IPS-15b (cell line): ENCODE results near the gene OR4X2.
"Not testable (repeated sequence)": the region's sequence is repeated elsewhere in the genome, so short reads cannot be mapped to it uniquely, and the experiment has no call there.

Experiments
- H3K27me3 ChIP-seq: one replicate; pipeline ENCODE4 v1.6.1; 2013; ENCODE audit warnings: low read length; ENCODE audit not compliant: control insufficient read depth, insufficient read depth
- H3K36me3 ChIP-seq: one replicate; pipeline ENCODE4 v1.6.1; 2013; ENCODE audit warnings: low read length; ENCODE audit not compliant: control insufficient read depth, insufficient read depth
- H3K4me1 ChIP-seq: one replicate; pipeline ENCODE4 v1.6.1; 2013; ENCODE audit warnings: mild to moderate bottlenecking, low read length; ENCODE audit not compliant: control insufficient read depth, insufficient read depth
- H3K4me3 ChIP-seq: one replicate; pipeline ENCODE4 v1.5.1; 2013; ENCODE audit warnings: low read depth, low read length
- H3K9ac ChIP-seq: one replicate; pipeline ENCODE4 v1.6.1; 2013; ENCODE audit warnings: low read depth, mild to moderate bottlenecking, low read length
- H3K9me3 ChIP-seq: one replicate; pipeline ENCODE4 v1.6.1; 2013; ENCODE audit warnings: mild to moderate bottlenecking, low read length; ENCODE audit not compliant: control insufficient read depth, insufficient read depth

Gene OR4X2, protein sequence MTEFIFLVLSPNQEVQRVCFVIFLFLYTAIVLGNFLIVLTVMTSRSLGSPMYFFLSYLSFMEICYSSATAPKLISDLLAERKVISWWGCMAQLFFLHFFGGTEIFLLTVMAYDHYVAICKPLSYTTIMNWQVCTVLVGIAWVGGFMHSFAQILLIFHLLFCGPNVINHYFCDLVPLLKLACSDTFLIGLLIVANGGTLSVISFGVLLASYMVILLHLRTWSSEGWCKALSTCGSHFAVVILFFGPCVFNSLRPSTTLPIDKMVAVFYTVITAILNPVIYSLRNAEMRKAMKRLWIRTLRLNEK

DNA sequence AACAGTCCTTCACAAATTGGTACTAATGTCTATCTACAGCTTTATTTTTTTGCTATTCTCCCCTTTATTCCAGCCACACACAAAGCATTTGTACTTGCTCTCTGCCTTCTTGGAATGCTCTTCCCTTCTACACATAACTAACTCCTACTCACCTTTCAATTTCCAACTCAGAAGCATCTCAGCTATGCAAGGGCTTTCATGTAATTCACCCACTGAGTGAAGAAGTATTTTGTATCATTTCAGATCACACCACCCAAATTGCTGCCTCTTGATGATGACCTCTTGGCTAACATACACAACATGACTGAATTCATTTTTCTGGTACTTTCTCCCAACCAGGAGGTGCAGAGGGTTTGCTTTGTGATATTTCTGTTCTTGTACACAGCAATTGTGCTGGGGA is at the start of gene OR4X2:
TSS of gene OR4X2 (plus strand) at position 301 of the 400 bp plus-strand sequence. CDS start at position 301, 0 bp downstream.
- Histone ChIP-seq H3K4me1 (no peaks in the 10 kb centered on the region), H3K9ac (no peak within 1 kb of the TSS), H3K36me3 (no peaks in the 10 kb centered on the region), H3K27me3 (no peaks in the 10 kb centered on the region), H3K4me3 (no peak within 1 kb of the TSS), H3K9me3 (peaks cover 25% of the 10 kb centered on the region)

DNA sequence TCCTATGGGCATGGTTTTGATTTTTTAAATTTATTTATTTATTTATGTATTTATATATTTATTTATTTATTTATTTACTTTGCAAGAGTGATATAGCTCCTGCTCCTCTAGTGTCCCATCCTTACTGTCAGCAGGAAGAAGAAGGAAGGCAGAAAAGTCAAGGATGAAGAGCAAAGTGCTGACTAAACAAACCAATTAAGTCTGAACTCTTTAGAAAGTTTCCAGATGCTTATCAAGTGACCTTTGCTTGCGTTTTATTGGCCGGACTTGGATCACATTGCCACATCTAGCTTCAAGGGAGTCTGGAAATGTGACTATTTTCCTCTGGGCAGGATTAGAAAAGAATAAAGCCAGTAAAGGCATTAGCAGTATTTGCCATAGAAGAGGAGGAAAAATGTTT is 37.0 kb upstream of the OR4X2 start:
- Histone ChIP-seq H3K4me1 (no peaks in the 10 kb centered on the region), H3K4me3 (no peak overlapping the region), H3K9me3 (peaks cover 12% of the 10 kb centered on the region), H3K9ac (no peak overlapping the region), H3K36me3 (no peaks in the 10 kb centered on the region), H3K27me3 (no peaks in the 10 kb centered on the region)

DNA sequence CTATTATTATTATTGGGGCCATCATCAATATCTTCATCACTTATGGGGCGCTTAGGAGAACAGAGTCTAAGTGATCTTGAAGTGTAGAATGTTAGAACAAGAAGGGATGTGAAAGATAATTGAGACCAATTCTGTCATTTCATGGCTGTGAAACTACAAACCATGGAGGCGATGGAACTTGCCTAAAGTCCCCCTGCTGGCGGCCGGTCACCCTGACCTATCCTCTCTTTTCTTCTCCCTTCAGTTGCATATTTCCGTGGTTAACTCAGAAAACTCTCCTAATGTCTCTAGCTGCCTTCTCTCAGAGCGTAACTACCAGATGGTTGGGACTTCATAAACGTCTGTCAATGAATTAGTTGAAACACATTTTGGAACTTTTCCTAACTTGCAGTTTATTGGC is 34.9 kb upstream of the OR4X2 start:
- Histone ChIP-seq H3K4me3 (no peak overlapping the region), H3K4me1 (no peaks in the 10 kb centered on the region), H3K9ac (no peak overlapping the region), H3K9me3 (peaks cover 12% of the 10 kb centered on the region), H3K36me3 (no peaks in the 10 kb centered on the region), H3K27me3 (no peaks in the 10 kb centered on the region)

DNA sequence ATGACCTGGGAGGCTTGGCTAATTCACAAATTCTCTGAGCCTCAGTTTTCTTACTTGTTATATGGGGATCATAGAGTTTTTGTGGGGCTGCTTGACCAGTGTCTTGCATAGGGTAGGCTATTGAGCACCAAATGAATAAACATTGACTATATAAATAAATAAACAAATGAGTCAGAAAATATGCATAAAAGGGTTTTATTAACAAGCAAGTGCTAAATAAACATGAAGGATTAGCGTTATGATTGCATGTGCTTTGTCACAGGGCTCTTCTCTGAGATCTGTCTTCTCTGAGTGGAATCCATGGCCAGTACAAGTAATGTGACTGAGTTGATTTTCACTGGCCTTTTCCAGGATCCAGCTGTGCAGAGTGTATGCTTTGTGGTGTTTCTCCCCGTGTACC is 28.4 kb upstream of the OR4X2 start, which contains the start of gene OR4B1:
TSS of gene OR4B1 (plus strand) at position 301 of the 400 bp plus-strand sequence. CDS start at position 301, 0 bp downstream.
- peaks cover 12% of the 10 kb centered on the region for H3K9me3 ChIP-seq
- H3K4me1 ChIP-seq = no peaks in the 10 kb centered on the region
- H3K27me3 ChIP-seq = no peaks in the 10 kb centered on the region
- no peak within 1 kb of the TSS for H3K9ac ChIP-seq
- H3K4me3 ChIP-seq = no peak within 1 kb of the TSS
- H3K36me3 ChIP-seq = no peaks in the 10 kb centered on the region

DNA sequence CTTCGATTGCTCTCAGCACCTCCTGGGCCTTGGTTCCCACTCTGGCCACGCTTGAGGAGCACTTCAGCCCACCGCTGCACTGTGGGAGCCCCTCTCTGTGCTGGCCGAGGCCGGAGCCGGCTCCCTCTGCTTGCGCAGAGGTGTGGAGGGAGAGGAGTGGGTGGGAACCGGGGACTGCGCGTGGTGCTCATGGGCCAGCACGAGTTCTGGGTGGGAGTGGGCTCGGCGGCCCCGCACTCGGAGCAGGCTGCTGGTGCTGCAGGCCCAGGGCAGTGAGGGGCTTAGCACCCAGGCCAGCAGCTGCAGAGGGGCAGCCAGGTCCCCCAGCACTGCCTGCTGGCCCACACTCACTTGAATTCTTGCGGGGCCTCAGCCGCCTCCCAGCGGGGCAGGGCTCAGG is 16.1 kb upstream of the OR4X2 start:
- H3K4me3 ChIP-seq = no peak overlapping the region
- no peaks in the 10 kb centered on the region for H3K4me1 ChIP-seq
- H3K9me3 ChIP-seq = no peaks in the 10 kb centered on the region
- no peak overlapping the region for H3K9ac ChIP-seq
- no peaks in the 10 kb centered on the region for H3K36me3 ChIP-seq
- H3K27me3 ChIP-seq = no peaks in the 10 kb centered on the region

DNA sequence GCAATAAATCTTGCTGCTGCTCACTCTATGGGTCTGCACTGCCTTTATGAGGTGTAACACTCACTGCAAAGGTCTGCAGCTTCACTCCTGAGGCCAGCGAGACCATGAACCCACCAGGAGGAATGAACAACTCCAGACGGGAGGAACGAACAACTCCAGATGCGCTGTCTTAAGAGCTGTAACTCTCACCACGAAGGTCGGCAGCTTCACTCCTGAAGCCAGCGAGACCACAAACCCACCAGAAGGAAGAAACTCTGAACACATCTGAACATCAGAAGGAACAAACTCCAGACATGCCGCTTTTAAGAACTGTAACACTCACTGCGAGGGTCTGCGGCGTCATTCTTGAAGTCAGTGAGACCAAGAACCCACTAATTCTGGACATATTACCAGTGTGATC is 14.8 kb upstream of the OR4X2 start:
- not testable (repeated sequence) for H3K36me3 ChIP-seq, H3K27me3 ChIP-seq, H3K4me1 ChIP-seq, H3K4me3 ChIP-seq, H3K9ac ChIP-seq, H3K9me3 ChIP-seq

DNA sequence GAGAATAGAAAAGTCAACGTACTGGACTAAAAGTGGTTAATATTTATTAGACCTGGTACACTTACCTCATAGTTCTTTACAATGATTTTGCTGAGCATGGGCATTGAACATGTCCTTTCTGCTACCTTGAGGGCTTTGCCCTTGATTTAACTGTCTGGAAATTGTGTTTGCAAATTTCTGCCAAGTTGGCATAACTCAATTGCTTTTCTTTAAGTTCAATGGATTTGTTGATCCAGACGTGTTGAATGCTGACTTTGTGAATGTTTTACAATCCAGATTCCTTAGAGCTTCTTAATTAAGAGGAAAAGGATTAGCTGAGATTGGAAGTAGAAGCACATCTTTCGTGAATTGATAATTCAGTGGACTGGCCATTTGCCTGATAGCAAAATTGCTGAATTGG is 7.2 kb upstream of the OR4X2 start:
- Histone ChIP-seq H3K9ac (no peak overlapping the region), H3K36me3 (no peaks in the 10 kb centered on the region), H3K4me3 (no peak overlapping the region), H3K9me3 (peaks cover 10% of the 10 kb centered on the region), H3K27me3 (no peaks in the 10 kb centered on the region), H3K4me1 (no peaks in the 10 kb centered on the region)

DNA sequence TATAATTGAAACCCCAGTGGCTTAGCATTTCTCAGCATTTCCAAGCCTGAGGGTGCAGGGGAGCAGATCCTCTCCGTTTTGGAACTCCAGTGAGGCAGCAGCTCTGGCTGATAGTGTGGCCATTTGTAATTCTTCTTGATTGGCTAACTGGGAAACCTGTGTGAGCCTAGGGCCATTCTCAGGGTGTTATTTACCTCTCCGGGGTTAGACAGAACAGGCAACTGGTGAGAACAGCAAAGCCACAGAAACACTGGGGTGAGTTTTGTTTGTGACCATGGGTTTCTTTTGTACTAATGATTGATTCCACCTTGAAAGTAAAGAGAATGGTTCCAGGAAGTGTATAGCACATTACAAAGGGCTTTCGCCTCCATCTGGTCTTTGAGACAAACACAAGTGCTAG is 2.4 kb upstream of the OR4X2 start:
- no peak overlapping the region for H3K9ac ChIP-seq
- H3K27me3 ChIP-seq = no peaks in the 10 kb centered on the region
- peaks cover 26% of the 10 kb centered on the region for H3K9me3 ChIP-seq
- H3K4me3 ChIP-seq = no peak overlapping the region
- no peaks in the 10 kb centered on the region for H3K36me3 ChIP-seq
- no peaks in the 10 kb centered on the region for H3K4me1 ChIP-seq

DNA sequence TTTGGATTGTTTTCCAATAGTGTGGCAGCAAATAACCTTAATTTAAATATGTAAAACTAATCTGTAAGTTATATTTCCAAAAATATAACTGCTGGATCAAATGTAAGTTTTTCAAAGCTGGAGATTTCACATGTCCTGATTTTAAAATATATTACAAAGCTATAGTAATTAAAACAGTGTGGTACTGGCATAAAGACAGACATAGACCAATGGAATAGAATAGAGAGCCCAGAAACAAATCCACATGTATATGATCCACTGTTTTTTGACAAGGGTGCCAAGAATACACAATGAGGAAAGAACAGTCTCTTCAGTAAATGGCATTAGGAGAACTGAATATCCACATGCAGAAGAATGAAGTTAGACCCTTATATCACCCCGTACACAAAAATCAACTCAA is 4.0 kb downstream of the OR4X2 start:
- Histone ChIP-seq H3K27me3 (no peaks in the 10 kb centered on the region), H3K9me3 (peaks cover 18% of the 10 kb centered on the region), H3K4me3 (no peak overlapping the region), H3K9ac (no peak overlapping the region), H3K4me1 (no peaks in the 10 kb centered on the region), H3K36me3 (no peaks in the 10 kb centered on the region)

DNA sequence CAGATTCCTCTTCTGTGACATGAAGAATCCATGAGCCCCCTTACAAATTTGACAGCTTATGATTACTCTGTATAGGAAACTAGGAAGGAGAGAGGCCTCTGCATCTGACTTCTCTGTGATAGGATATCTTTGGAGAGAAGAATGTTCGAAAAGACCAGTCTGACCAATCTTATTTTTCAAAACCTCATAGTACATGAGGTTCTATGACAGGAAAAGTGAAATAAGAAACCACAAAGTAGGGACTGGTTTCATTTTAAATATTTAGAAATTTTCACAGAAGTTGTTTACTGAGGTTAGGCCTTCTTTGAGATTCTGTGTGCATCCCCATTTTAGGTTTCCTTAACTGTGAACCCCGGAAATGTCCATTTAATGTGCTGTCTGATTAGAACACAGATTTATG is 16.7 kb downstream of the OR4X2 start:
- no peaks in the 10 kb centered on the region for H3K4me1 ChIP-seq
- H3K4me3 ChIP-seq = no peak overlapping the region
- H3K9ac ChIP-seq = no peak overlapping the region
- H3K27me3 ChIP-seq = no peaks in the 10 kb centered on the region
- no peaks in the 10 kb centered on the region for H3K36me3 ChIP-seq
- H3K9me3 ChIP-seq = peaks cover 4% of the 10 kb centered on the region

DNA sequence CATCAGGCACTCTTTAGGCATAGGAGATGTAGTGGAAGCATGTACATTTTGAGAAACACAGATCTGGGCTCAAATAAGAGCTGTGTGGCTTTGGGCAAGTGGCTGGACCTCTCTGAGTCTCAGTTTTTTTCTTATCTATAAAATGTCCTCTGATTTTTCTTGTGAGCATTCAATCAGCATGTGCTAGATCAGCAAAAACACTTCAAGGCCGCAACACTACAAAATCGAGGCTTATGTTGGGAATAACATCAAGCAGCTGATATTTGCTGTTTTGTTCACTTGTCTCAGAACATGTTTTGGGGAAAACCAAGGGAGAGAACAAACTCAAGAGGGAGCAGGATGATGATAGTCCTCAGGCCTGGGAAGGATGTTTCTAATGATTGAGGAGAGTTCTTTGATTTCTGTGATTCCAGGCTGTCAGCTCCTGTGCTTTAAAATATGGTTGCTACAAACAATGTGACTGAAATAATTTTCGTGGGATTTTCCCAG is 18.6 kb downstream of the OR4X2 start, which contains the start of gene OR4X1:
TSS of gene OR4X1 (plus strand) at position 439 of the 489 bp plus-strand sequence. CDS start at position 439, 0 bp downstream.
- Histone ChIP-seq H3K9ac (no peak within 1 kb of the TSS), H3K27me3 (no peaks in the 10 kb centered on the region), H3K9me3 (no peaks in the 10 kb centered on the region), H3K36me3 (no peaks in the 10 kb centered on the region), H3K4me3 (no peak within 1 kb of the TSS), H3K4me1 (no peaks in the 10 kb centered on the region)

DNA sequence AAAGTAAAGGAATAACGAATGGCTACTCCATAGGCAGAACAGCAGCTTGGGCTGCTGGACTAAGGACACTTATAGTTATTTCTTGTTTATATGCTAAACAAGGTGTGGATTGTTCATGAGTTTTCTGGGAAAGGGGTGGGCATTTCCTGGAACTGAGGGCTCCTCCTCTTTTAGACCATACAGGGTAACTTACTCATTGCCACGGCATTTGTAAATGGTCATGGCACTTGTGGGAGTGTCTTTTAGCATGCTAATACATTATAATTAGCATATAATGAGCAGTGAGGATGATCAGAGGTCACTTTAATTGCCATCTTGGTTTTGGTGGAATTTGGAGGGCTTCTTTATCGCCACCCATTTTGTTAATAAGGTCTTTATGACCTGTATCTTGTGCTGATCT is 25.7 kb downstream of the OR4X2 start:
- Histone ChIP-seq H3K9me3 (no peaks in the 10 kb centered on the region), H3K9ac (no peak overlapping the region), H3K36me3 (no peaks in the 10 kb centered on the region), H3K4me3 (no peak overlapping the region), H3K27me3 (peaks cover 20% of the 10 kb centered on the region), H3K4me1 (no peaks in the 10 kb centered on the region)
